HG02973 (cell line): ENCODE results near the gene PDCD10.

Experiments used
- ATAC-seq: cut with Tn5 transposase; IDR thresholded peaks from one replicate; pipeline ENCODE4 v1.9.1; 2021; ENCODE audit warnings: moderate library complexity; ENCODE audit not compliant: unreplicated experiment

PDCD10 gene

DNA sequence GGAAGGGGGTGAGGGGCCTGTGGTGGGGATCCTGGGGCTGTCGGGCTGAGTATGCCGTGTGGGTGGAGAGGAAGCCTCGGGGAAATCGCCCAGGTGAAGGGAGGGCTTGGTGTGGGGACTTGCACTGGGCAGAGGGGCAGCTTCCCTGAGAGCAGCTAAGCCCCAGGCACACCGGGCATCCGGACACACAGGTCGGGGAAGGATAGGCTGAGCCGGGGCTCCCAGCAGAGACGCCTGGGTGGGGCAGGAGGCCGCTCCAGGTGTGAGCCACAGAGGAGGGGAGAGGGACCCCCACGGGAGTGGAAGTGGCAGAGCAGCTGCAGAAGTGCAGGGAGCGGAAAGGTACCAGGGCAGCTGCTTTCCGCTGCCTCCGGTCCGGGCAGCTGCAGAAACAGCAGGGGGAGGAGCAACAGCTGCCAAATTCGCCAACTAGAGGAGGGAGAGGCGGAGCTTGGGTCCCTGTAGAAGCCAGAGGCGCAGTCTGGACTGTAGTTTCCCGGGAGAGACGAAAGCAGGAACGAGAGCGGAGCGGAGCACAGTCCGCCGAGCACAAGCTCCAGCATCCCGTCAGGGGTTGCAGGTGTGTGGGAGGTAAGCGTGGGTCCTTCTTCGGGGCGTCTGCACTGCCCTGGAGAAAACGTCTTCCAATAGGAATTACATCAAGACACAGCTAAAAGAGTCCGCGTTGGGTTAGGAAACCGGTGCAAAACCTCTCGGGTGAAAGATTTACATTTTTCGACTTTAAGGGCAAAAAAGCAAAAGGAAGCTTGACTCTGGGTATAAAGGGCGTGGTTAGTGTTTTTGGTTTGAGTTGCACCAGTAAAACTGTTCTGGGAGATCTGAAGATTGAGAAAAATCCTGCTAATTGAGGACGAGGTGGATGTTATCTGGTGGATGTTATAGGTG lies 794 bp upstream of the PDCD10 start, which contains the start of gene SERPINI1:
Gene SERPINI1, plus strand, starts transcription at position 489 of the 906 bp plus-strand sequence. CDS start 53,408 bp downstream, outside the sequence.
- peak; percentile 54 for ATAC-seq

GRCh38 chr3:167733961-167734497 lies 663 bp downstream of the PDCD10 start:
- ATAC-seq: no peak

DNA sequence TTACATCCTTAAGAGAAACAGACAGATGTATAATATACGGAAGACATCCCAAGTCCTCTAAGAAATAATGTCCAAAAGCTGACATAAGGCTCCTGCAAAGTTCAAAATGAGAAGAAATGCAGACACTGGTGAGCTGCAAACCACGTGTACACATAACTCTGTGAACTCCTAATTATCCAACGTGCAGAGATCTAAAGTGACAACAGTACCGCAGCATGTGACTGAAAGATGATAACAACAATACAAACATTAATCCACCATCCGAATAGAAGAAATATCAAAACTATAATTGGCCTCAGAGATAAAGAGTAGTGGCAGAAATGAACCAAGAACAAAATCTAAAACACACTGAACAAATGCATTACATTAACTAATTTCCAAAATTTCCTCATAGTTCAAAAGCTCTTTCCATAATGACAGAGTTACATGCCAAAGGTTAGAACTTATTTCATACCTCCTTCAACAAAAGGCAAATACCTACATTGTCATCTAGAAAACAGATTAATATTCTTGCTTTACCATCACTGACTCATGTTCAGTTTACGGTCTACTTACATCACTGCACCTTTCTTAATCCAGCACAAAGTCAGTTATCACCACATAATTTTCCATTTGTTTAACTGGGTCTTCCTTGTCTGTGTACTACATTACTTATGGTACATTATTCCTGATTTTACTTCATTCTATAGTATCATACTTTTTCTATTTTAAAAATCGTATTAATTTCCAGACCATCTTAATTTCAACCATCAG lies 2.2 kb downstream of the PDCD10 start:
- no peak for ATAC-seq

DNA sequence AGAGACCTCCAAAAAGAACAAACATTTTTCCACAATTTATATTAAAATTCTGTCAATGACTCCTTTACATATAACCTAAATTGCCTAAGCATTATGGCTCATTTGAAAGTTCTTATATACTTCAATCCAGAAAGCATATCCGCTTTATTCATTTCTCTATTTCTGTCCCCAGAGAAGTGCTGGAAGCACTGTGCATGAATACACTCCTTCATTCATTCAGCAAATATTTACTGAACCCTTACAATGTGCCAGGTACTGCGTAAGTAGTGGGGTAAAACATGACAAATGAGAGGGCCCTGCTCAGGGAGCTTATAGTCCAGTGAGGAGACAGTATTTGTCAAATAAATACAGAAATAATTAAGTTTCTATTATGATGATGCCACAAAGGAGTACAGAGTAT lies 3.3 kb downstream of the PDCD10 start:
- ATAC-seq: no peak

GRCh38 chr3:167729591-167729990 lies 5.1 kb downstream of the PDCD10 start:
- ATAC-seq: no peak

- ATAC-seq: no peak
Observed at GRCh38 chr3:167728632-167729323, 5.9 kb downstream of the PDCD10 start.

DNA sequence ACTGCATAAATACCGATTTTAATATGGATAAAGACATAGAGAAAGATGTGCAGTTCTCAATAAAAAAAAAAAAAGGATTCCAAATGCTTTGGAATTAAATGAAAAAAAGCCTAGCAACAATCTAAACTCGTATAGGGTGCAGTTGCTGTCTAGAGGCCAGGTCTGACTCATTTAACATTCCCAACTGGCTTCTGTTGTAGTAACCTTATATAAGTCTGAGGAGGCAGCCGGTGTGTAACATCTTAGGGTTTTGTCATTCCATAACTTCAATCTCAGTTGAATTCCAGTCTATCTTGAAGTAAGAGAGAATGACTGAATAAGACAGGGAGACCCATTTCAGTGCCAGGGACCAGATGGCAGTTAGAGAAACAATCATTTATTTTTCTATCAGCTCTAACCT lies 6.5 kb downstream of the PDCD10 start:
- ATAC-seq: no peak

GRCh38 chr3:167723872-167724271 lies 10.8 kb downstream of the PDCD10 start:
- ATAC-seq: no peak

GRCh38 chr3:167723025-167723512 lies 11.6 kb downstream of the PDCD10 start:
- ATAC-seq: no peak

DNA sequence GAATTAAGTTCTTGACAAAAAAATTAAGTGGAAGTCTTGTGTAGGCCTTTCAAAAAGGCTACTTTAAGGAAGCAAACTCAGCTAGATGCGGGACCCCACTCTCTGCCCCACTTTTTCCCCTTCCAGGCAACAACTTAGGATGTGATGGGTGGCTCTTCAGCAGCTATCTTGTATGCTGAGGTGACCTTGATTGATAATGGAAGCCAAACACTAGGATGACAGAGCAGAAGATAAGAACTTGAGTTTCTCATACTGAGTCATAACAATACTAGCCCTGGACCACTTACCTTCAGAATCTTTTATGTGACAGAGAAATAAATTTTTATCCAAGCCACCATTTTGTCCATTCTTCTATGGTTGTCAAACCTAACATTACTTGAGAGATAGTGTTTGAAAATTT lies 16.1 kb downstream of the PDCD10 start:
- no peak for ATAC-seq

DNA sequence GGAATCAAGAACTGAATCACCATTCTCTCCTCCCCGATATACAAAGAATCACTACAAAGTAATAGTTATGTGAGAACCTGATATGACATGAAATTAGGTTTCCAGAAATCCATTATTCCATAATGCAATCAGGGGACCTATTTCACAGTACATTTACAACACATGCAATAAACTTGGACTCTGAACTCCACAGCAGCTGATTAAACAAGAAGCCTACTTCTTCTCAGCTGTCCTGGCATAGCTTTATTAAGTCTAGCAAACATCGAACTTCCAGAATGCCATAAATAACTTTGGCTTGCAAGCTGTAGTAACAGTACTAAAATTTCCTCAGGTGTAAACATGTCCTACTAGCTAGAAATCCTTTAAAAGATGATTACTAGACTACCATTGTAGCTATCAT lies 17.8 kb downstream of the PDCD10 start:
- no peak for ATAC-seq

GRCh38 chr3:167714871-167715270 lies 19.8 kb downstream of the PDCD10 start:
- no peak for ATAC-seq

- ATAC-seq: no peak
Observed at GRCh38 chr3:167712445-167712844, 22.2 kb downstream of the PDCD10 start.

DNA sequence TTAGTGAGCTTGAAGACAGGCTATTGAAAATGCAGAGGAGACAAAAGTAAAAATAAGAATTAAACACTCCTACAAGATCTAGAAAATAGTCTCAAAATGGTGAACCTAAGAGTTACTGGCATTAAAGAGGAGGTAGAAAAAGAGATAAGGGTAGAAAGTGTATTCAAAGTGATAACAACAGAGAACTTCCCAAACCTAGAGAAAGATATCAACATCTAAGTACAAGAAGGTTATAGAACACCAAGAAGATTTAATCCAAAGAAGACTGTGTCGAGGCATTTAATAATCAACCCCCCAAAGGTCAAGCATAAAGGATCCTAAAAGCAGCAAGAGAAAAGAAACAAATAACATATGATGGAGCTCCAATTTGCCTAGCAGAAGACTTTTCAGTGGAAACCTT lies 23.3 kb downstream of the PDCD10 start:
- ATAC-seq: no peak

GRCh38 chr3:167710552-167710951 lies 24.1 kb downstream of the PDCD10 start:
- ATAC-seq: no peak

DNA sequence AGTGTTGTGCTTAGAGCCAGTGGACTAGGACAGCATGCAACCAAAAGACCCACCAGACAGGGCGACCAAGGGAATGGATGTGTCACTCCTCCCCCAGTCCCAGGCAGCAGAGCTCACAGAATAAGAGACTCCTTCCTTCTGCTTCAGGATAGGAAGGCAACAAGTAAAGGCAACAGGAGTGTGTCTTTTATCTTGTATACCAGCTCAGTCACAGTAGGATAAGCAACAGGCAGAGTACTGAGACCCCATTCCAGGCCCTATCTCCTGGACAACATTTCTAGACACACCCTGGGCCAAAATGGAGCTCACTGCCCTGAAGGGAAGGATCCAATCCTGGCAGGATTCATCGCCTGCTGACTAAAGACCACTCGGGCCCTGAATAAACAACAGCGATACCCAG lies 25.0 kb downstream of the PDCD10 start:
- ATAC-seq: no peak

DNA sequence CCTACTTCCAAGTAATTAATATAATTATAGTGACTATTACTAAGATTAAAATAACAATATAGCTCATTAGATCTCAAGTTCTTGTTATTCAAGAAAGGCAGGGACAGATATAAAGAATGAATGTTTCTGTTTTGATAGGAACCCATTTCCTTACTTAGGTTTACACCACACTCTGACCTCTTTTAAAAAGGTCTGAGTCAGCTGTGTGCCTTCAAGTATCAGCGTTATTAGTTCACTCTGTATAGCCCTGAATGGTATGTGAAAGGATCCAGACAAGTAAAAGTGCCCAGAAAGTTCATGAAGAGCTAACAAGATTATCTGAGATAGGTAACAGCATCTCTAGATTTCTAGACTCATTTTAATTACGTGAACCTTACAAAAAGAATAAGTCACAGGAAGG lies 28.9 kb downstream of the PDCD10 start:
- ATAC-seq: no peak

- ATAC-seq: no peak
Observed at GRCh38 chr3:167700926-167701325, 33.8 kb downstream of the PDCD10 start.

DNA sequence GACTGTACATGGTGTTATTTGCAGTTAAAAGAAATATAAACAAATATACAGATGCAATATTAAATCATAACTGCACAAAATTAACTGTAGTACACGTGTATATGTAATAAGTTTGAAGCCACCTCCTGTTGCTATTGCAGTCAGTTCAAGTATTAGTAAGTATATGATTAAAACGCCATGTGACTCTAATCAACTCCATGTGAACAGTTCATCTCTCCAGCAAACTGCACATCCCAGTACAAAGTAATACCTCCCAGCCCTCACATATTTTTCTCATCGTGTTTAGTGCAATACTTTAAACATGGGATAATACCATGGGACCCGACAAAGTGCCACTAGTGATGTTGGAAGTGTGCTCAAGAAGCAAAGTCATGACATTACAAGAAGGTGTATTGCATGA lies 34.6 kb downstream of the PDCD10 start:
- no peak for ATAC-seq

GRCh38 chr3:167694121-167694520 lies 40.6 kb downstream of the PDCD10 start:
- ATAC-seq: no peak

GRCh38 chr3:167691366-167691765 lies 43.3 kb downstream of the PDCD10 start:
- ATAC-seq: peak; percentile 100
